Measurements from ENCODE around the gene FCER1G.
A peak's percentile ranks its signal among the peaks of the same experiment; 100 is the strongest.

Gene FCER1G

GRCh38 chr1:161217831-161218230 lies 2.7 kb downstream of the FCER1G start:
- H3K27ac Mint-ChIP-seq = peak overlapping the region in 1 of 3 experiments; percentile 63

GRCh38 chr1:161218301-161219077 lies 3.4 kb downstream of the FCER1G start:
- H3K4me1 Mint-ChIP-seq = no peaks in the 10 kb centered on the region
- peak overlapping the region in 1 of 3 experiments; percentile 63 for H3K27ac Mint-ChIP-seq
- TF ChIP-seq CTCF (IDR thresholded peaks at IDR 0.05; ENCODE audit: unreplicated experiment in 3 of 3) = no peak
- no peaks in the 10 kb centered on the region for H3K9me3 Mint-ChIP-seq
- no peak overlapping the region for H3K4me3 Mint-ChIP-seq
- H3K27me3 Mint-ChIP-seq (ENCODE audit: low read depth) = peaks cover 2% of the 10 kb centered on the region
- H3K36me3 Mint-ChIP-seq (ENCODE audit: low read depth) = peaks cover 18% of the 10 kb centered on the region

More at GRCh38 chr1:161217831-161218230, 2.7 kb downstream of the FCER1G start:
- no peak for TF ChIP-seq CTCF (IDR thresholded peaks at IDR 0.05; ENCODE audit: unreplicated experiment in 3 of 3)
- H3K4me1 Mint-ChIP-seq = no peaks in the 10 kb centered on the region
- peaks cover 24% of the 10 kb centered on the region for H3K36me3 Mint-ChIP-seq (ENCODE audit: low read depth)
- no peak overlapping the region for H3K4me3 Mint-ChIP-seq
- H3K9me3 Mint-ChIP-seq = no peaks in the 10 kb centered on the region
- no peaks in the 10 kb centered on the region for H3K27me3 Mint-ChIP-seq (ENCODE audit: low read depth)

DNA sequence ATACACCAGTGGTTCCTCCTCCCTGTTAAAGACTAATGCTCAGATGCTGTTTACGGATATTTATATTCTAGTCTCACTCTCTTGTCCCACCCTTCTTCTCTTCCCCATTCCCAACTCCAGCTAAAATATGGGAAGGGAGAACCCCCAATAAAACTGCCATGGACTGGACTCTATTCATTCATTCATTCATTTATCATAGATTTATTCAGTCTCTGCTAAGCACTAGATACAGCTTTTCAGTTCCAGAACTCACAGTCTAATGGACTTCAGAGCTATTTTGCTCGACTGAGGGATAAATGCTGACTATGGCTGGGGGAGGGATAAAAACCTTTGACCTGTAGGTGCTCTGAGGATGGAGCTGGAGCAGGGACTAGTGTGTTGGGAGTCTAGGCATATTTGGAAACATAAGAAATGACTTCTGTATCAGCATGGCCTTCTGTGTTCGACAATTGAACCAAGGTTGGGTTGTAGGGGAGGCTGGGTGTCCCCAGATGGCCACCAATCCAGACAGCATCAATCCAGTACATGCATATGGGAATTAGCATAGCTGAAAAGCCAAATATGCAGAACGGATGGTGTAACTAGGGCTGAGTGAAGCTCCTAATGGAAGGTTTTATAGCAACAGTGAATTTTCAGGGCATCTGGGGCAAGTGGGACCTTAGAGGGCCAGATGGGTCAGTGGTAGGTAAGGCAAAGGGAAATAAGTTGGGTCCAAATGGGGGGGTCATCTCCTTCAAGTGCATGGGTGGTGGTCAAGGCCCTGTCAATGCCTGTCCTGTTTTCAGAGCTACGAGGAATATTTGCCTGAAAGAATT lies 4.2 kb downstream of the FCER1G start:
- no peaks in the 10 kb centered on the region for H3K9me3 Mint-ChIP-seq
- peak overlapping the region in 1 of 3 experiments; percentile 63 for H3K27ac Mint-ChIP-seq
- no peak overlapping the region for H3K4me3 Mint-ChIP-seq
- TF ChIP-seq CTCF (IDR thresholded peaks at IDR 0.05; ENCODE audit: unreplicated experiment in 3 of 3) = no peak
- H3K36me3 Mint-ChIP-seq (ENCODE audit: low read depth) = peaks cover 10% of the 10 kb centered on the region
- H3K4me1 Mint-ChIP-seq = no peaks in the 10 kb centered on the region
- peaks cover 4% of the 10 kb centered on the region for H3K27me3 Mint-ChIP-seq (ENCODE audit: low read depth)

DNA sequence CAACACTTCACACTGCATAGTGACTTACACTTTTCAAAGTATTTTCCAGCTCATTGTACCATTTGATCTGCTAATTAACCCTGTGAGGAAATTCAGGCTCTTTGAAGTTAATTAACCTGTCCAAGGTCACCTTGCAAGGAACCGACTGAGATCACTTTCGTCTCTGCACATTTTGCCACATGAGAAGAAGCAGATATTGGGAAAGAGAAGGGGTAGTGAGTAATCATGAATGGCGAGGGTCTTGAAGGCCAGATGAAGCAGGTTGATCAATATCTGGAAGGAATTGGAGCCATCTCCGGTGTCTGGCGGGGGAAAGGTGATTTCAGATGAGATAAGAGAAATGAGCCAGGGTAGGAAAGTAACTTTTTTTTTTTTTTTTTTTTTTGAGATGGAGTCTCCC lies 4.9 kb downstream of the FCER1G start:
- Mint-ChIP-seq H3K36me3 (ENCODE audit: low read depth) (peaks cover 4% of the 10 kb centered on the region), H3K27me3 (ENCODE audit: low read depth) (peaks cover 4% of the 10 kb centered on the region), H3K27ac (peak overlapping the region in 1 of 3 experiments; percentile 39), H3K9me3 (no peaks in the 10 kb centered on the region), H3K4me1 (no peaks in the 10 kb centered on the region), H3K4me3 (no peak overlapping the region)
- TF ChIP-seq CTCF (IDR thresholded peaks at IDR 0.05; ENCODE audit: unreplicated experiment in 3 of 3) = no peak

DNA sequence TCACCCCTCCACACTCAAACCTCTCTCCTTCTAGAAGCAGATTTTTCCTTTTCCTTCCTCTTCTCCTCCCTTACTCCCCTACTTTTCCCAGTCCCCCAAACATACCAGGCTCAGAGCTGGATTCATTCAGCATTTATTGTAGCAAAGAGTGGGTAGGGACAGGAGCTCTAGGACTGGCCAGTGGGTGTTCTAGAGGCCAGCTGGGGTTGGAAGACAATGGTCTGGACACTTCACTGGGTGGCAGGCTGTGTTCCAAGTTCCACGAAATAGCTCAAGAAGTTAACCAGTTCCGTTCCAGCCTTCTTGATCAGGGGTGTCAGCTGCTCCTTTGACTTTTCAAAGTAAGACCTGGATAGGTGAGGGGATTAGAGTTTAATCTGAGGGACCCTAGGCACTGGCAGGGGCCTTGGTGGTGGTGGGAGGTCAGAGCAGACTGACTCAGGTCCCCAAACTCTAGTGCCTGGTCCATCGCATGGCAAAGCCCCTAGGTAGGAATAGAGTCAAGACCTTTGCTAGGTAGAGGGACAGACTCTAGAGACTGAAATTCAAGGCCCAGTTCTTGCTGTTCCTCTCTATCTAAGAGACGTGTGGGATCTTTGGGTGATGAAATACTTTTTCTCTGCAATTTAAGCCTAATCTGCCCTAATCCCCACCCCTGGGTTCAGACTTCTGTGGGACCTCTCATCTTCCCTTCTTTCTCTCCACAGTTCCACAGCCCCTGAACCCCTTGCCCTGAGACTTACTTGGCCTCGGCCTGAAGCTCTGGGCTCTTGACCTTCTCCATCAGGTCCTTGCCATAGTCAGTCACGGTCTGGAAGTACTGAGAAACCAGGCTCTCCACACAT lies 7.3 kb downstream of the FCER1G start:
- TF ChIP-seq CTCF (IDR thresholded peaks at IDR 0.05; ENCODE audit: unreplicated experiment in 3 of 3) = no peak
- Mint-ChIP-seq H3K27ac (no peak overlapping the region), H3K36me3 (ENCODE audit: low read depth) (no peaks in the 10 kb centered on the region), H3K4me3 (no peak overlapping the region), H3K9me3 (no peaks in the 10 kb centered on the region), H3K4me1 (peaks cover 18% of the 10 kb centered on the region), H3K27me3 (ENCODE audit: low read depth) (peaks cover 4% of the 10 kb centered on the region)
